Neutrophil (primary cell): ENCODE data around the gene RIOK2.

ENCODE experiments used
- H3K27ac ChIP-seq: fragments of 200-600 bp; sonication (generic); 2 replicates; pipeline ENCODE4 v1.5.1; 2016; ENCODE audit warnings: mild to moderate bottlenecking, moderate library complexity
- H3K27me3 ChIP-seq: fragments of 200-600 bp; sonication (generic); 2 replicates; pipeline ENCODE4 v1.6.0; 2016; ENCODE audit warnings: mild to moderate bottlenecking
- H3K36me3 ChIP-seq: fragments of 200-600 bp; sonication (generic); 2 replicates; pipeline ENCODE4 v1.5.1; 2017
- H3K4me1 ChIP-seq, 2 experiments: fragments of 200-600 bp in 1 of 2; sonication (generic) in 1 of 2; 1 replicate in 1 of 2; 2 replicates in 1 of 2; pipeline versions ENCODE4 v1.5.1 to v1.6.1; 2013 to 2016; ENCODE audit warnings: low read depth in 1 of 2, low read length in 1 of 2, mild to moderate bottlenecking in 1 of 2, moderate library complexity in 1 of 2; ENCODE audit not compliant: control insufficient read depth in 1 of 2, insufficient read depth in 1 of 2
- H3K4me3 ChIP-seq, 2 experiments: fragments of 200-600 bp in 1 of 2; sonication (generic) in 1 of 2; 1 replicate in 1 of 2; 2 replicates in 1 of 2; pipeline ENCODE4 v1.5.1; 2013 to 2016; ENCODE audit warnings: low read depth in 1 of 2, low read length in 1 of 2, mild to moderate bottlenecking in 1 of 2, moderate library complexity in 1 of 2
- H3K9me3 ChIP-seq: fragments of 200-600 bp; sonication (generic); 2 replicates; pipeline ENCODE4 v1.5.1; 2016
- TF ChIP-seq, protein P1 (sequence below): fragments of 200-600 bp; sonication (generic); IDR thresholded peaks from 2 replicates; pipeline ENCODE4 v1.5.1; 2016; ENCODE audit warnings: antibody characterized with exemption

Gene RIOK2

DNA sequence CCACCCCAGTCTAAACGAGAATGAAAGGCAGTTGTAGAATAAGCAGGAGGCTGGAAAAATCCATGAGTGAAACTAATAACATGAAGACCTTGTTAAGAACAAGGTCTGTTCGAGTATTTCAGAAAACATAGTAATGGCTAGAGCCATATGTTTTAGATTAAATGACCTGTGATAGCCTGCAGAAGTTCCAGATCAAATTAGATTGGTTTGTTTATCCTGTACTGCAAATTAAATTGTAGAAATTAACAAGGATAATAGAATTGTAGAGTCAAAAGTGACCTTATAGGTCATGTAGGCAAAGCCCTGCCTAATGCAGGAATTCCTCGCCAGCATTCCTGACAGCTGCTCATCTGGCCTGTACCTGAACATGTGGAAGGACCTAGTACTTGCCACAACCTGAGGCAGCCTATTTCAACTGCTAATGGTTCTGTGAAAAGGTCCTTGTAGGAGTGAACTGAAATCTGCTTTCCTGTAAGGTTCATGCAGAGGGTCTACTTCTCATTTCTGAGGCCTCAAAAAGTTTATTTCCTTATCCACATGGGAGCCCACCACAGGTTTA, 57.8 kb downstream of the RIOK2 start:
- Histone ChIP-seq H3K9me3 (no peaks in the 10 kb centered on the region), H3K36me3 (no peaks in the 10 kb centered on the region), H3K4me1 (no peaks in the 10 kb centered on the region), H3K4me3 (no peak overlapping the region), H3K27ac (no peak overlapping the region), H3K27me3 (no peaks in the 10 kb centered on the region)
- TF ChIP-seq, protein P1, sequence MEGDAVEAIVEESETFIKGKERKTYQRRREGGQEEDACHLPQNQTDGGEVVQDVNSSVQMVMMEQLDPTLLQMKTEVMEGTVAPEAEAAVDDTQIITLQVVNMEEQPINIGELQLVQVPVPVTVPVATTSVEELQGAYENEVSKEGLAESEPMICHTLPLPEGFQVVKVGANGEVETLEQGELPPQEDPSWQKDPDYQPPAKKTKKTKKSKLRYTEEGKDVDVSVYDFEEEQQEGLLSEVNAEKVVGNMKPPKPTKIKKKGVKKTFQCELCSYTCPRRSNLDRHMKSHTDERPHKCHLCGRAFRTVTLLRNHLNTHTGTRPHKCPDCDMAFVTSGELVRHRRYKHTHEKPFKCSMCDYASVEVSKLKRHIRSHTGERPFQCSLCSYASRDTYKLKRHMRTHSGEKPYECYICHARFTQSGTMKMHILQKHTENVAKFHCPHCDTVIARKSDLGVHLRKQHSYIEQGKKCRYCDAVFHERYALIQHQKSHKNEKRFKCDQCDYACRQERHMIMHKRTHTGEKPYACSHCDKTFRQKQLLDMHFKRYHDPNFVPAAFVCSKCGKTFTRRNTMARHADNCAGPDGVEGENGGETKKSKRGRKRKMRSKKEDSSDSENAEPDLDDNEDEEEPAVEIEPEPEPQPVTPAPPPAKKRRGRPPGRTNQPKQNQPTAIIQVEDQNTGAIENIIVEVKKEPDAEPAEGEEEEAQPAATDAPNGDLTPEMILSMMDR, result no peak

GRCh38 chr5:97124335-97124734, 58.7 kb downstream of the RIOK2 start:
- TF ChIP-seq, protein P1, result no peak
- no peaks in the 10 kb centered on the region for H3K9me3 ChIP-seq
- H3K27me3 ChIP-seq, result no peaks in the 10 kb centered on the region
- no peaks in the 10 kb centered on the region for H3K36me3 ChIP-seq
- no peak overlapping the region for H3K4me3 ChIP-seq
- no peak overlapping the region for H3K27ac ChIP-seq
- H3K4me1 ChIP-seq, result no peaks in the 10 kb centered on the region

- no peaks in the 10 kb centered on the region for H3K36me3 ChIP-seq
- TF ChIP-seq, protein P1, result no peak
- no peak overlapping the region for H3K4me3 ChIP-seq
- H3K27me3 ChIP-seq, result no peaks in the 10 kb centered on the region
- H3K9me3 ChIP-seq, result no peaks in the 10 kb centered on the region
- no peak overlapping the region for H3K27ac ChIP-seq
- H3K4me1 ChIP-seq, result no peaks in the 10 kb centered on the region
These were observed 61.2 kb downstream of the RIOK2 start for GRCh38 chr5:97121848-97122247.

GRCh38 chr5:97120195-97120594, 62.9 kb downstream of the RIOK2 start:
- no peaks in the 10 kb centered on the region for H3K36me3 ChIP-seq
- no peaks in the 10 kb centered on the region for H3K27me3 ChIP-seq
- H3K27ac ChIP-seq, result no peak overlapping the region
- no peak overlapping the region for H3K4me3 ChIP-seq
- H3K4me1 ChIP-seq, result no peaks in the 10 kb centered on the region
- no peaks in the 10 kb centered on the region for H3K9me3 ChIP-seq
- TF ChIP-seq, protein P1, result no peak

DNA sequence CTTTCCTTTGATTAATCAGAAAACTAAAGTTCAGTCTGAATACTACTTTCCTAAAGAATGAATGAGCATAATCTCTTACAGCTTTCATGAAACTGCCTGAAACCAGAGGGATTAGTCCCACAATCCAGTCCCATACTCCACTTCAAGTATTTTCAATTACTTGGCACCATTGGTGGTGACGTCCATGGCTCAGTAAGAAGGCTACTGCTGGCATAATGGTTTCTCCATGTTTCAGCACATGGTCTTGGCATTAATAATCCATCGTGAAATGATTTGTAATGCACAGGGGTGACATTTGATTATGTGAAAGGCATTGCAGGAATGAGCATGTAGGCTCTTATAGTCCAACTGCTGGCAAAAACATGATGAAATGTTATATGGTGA, 64.0 kb downstream of the RIOK2 start:
- H3K9me3 ChIP-seq, result no peaks in the 10 kb centered on the region
- no peaks in the 10 kb centered on the region for H3K4me1 ChIP-seq
- no peak overlapping the region for H3K27ac ChIP-seq
- no peaks in the 10 kb centered on the region for H3K27me3 ChIP-seq
- H3K36me3 ChIP-seq, result no peaks in the 10 kb centered on the region
- H3K4me3 ChIP-seq, result no peak overlapping the region
- TF ChIP-seq, protein P1, result no peak
